OCI-LY3 (cell line): ENCODE data around the gene VOPP1.

Source experiments
- CTCF ChIP-seq: fragments of 200-600, 300-600 bp; sonication (generic); IDR thresholded peaks from 2 replicates; pipeline ENCODE4 v1.5.1; 2014; ENCODE audit warnings: antibody characterized with exemption, low read length, low read depth
- EZH2phosphoT487 ChIP-seq: fragments of 200-600 bp; shearing (Covaris generic); IDR thresholded peaks from 2 replicates; pipeline ENCODE4 v1.6.1; 2018; ENCODE audit warnings: antibody characterized with exemption, mixed run types, low read depth

GRCh38 chr7:55553024-55553345 lies 19.3 kb downstream of the VOPP1 start:
- TF ChIP-seq CTCF (no peak), EZH2phosphoT487 (no peak)
